NCI-H2171 treated with DMSO at 0.1 percent for 48 hours (cell line): ENCODE measurements around the gene SRSF4.
A peak's percentile ranks its signal among the peaks of the same experiment; 100 is the strongest.
"Not testable (repeated sequence)": the region's sequence is repeated elsewhere in the genome, so short reads cannot be mapped to it uniquely, and the experiment has no call there.

Source experiments
- DNase-seq: peaks from one replicate; lab custom pipeline; 2025; lab: John Stamatoyannopoulos, UW

The SRSF4 gene

GRCh38 chr1:29162476-29163138 is 19.1 kb downstream of the SRSF4 start:
- DNase-seq = no peak

- no peak for DNase-seq
Measured at GRCh38 chr1:29162025-29162424, 19.7 kb downstream of the SRSF4 start.

DNA sequence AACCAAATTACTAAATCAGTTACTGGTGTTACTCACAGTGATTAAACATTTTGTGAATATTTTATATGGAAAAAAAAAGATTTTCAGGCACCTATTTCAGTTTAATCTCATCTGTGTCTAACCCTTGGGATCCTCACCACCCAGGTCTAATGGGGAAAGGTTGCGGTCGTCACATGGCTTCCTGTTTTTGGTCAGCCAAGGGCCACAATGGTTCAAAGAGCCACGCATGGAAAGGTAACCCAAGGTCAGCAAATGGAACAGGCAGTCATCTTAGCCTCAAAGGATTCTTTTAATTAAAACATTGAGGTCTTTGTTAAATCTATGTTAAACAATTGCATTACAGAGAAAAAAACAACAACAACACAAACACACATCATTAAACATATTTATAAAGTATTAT is 21.9 kb downstream of the SRSF4 start:
- no peak for DNase-seq

- DNase-seq = no peak
Measured at GRCh38 chr1:29157269-29157601, 24.5 kb downstream of the SRSF4 start.

DNA sequence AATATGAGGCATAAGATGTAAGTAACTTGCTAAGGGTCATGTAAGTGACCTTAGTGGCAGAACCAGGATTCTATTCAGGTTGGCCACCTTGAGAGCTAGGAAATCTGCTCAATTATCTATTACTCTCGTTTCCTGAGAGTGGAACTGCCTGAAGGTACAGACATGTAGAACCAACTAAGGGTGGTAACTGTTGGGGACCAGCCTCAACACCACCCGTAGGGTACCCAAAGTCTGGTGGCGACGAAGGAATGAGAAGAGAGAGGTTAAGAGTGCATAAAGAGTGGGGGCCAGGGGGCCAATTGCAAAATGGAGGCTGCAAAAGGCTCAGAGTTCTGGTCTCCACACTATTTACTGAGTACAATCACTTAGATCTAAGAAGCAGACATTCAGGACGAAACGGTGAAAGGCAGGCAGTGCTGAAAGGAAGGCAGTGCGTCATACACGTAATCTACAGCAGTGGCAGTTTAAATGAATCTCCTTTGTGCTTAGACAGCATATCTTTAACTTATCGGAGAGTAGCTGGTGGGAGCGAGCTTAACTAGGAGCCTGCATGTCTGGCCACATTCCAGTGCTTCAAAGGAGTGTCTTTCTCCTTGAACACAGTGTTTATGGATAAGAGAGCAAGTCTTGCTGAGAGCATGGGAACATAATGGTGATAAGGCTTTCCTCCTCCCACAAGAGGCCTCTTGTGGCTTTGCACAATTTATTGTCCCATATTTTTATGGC is 25.0 kb downstream of the SRSF4 start:
- DNase-seq = no peak

DNA sequence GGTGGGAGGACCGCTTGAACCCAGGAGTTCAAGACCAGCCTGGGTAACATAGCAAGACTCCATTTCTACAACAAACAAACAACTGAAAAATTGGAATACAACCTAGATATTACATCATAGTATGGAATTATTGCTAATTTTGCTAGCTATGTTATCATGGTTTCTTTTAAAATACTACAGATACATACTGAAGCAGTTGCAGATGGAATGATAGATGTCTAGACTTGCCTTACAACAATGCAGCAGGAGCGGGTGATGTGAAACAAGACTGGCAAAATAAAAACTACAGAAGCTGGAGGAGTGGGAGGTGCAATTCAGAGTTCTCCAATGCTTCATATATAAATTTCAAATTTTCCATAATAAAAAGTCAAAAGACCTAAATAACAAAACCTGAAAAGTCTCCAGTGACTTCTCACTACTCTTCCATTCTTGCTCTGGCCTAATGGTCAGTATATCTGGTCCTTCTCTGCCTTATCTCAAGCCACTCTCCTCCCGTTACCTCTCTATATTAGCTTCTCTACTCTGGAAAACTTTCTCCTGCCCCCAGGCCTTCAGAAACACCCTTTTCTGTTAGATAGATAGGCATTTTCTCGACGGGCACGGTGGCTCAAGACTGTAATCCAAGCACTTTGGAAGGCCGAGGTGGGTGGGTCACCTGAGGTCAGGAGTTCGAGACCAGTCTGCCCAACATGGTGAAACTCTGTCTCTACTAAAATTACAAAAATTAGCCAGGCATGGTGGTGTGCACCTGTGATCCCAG is 29.5 kb downstream of the SRSF4 start:
- no peak for DNase-seq

DNA sequence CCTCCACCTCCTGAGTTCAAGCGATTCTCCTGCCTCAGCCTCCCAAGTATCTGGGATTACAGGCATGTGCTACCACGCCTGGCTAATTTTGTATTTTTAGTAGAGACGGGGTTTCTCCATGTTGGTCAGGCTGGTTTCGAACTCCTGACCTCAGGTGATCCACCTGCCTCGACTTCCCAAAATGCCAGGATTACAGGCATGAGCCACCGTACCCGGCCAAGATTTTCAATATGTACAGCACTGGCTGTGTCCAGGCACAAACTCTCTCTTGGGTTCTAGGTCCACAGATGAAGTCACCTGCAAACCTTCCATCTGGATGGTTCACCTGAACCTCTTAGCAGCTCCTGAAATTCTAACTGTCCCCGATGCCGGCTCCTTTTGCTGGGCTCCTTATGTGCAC is 31.4 kb downstream of the SRSF4 start:
- not testable (repeated sequence) for DNase-seq

GRCh38 chr1:29148656-29149491 is 32.8 kb downstream of the SRSF4 start:
- DNase-seq = no peak

DNA sequence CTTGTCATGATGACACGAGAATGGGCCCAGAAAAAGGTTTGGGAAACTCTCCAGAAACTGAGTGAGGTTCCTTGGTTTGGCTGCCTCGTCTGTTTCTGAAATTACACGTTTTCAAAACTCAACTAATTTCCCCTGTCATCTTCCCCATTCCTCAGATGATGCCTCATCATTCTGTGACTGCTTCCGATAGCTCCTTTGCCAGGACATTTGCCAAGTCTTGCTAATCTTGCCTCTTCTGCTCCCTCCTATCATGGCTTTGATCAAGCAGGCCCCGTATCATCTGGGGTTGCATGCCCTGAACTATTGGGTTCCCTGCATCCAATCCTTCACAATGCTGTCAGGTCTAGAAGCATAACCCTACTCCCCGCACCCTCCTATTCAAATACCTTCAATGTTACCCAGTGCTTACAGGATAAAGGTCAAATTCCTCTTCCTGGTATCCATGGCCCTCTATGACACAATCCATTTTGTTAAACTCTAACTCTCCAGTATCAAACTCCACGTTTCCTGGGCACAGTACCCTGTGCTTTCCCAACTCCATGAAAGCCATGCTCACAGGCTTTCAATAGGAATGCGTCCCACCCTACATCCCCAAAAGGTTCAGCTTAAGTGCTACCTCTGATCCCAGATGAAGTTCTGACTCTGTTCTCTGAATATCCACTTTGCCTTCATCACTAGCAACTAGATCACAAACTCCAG is 35.8 kb downstream of the SRSF4 start:
- DNase-seq = no peak

DNA sequence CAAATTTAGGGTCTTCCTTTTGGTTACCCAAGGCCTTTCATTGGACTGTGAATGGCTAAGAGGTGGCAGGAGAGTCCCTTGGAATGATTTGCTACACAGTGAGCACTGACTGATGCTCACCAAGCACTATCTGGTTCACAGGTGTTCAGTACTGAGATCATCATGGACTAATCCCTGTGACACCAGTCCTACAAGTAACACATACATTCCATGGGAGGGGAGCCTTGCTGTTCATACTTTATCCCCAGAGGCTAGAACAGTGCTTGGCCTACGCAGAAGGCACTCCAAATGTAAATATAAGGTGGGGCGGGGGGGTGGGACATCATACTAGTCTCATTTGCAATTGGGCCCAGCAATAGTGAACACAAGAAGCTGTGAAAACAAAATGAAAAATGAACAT is 37.5 kb downstream of the SRSF4 start:
- no peak for DNase-seq

- no peak for DNase-seq
Measured at GRCh38 chr1:29142714-29143113, 39.0 kb downstream of the SRSF4 start.

GRCh38 chr1:29136391-29136915 is 45.2 kb downstream of the SRSF4 start:
- DNase-seq = peak; percentile 31

GRCh38 chr1:29134695-29135028 is 47.0 kb downstream of the SRSF4 start:
- DNase-seq = no peak

GRCh38 chr1:29133861-29134694 is 47.6 kb downstream of the SRSF4 start:
- DNase-seq = no peak

GRCh38 chr1:29131056-29131455 is 50.6 kb downstream of the SRSF4 start:
- DNase-seq = not testable (repeated sequence)

- no peak for DNase-seq
Measured at GRCh38 chr1:29129916-29130315, 51.8 kb downstream of the SRSF4 start.

DNA sequence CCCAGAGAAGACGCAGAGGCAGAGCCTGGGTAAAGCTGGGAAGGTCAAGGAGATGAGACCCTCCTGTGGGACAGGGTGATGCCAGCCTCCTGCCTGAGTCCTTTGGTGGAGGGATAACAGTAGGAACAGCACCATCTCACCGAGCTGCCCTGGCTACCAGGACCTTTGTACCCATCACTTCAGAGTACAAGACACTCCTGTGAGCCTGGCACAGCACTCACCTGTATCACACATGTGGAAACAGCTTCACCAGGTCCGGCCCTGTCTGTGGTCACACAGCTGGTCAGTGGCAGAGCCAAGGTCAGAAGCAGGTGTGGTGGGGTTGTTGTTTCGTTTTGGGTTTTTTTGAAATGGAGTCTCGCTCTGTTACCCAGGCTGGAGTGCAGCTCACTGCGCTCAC is 53.0 kb downstream of the SRSF4 start:
- no peak for DNase-seq

GRCh38 chr1:29126198-29126597 is 55.5 kb downstream of the SRSF4 start:
- no peak for DNase-seq

DNA sequence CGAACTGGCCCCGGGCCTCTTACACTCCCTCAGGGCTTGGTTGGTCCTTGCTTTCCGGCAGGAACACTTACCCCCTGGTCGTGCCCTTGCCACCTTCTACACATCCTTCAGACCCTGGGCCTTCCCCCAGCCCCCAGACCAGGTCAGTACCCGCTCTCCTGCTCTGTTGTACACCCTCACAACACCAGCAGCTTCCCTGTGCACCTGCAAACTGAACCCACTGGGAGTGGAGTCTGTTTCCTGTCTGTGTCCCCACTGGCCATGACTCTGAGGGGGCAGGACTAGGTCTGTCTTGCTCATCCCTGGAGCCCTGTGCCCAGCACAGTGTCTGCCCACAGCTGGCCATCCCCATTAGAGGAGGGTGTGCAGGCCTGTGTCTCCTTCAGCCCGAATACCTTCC is 55.9 kb downstream of the SRSF4 start:
- DNase-seq = no peak

DNA sequence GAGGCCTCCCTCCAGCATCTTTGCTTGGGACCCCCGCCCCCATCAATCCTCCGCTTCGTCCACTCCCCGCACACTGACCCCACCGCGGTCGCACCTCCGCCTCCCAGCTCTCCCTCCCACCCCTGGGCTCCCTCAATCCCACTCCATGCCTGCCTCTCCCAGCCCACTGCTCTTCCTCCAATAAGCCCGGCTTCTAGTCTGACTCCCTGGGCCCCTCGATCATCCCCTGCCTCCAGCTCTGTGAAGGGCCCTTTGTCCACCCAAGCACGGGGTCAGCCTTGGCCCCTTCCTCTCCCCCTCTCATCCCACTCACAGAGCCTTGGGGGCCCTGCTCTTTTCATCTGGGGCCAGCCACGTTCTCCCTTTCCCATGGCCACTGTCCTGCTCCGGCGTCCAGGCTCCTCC is 56.5 kb downstream of the SRSF4 start:
- DNase-seq = no peak
